H1 (cell line): ENCODE results near the gene ST8SIA4.

ENCODE experiments used
- EP300 ChIP-seq, 2 experiments: IDR thresholded peaks; 1 replicate in 1 of 2; 2 replicates in 1 of 2; pipeline ENCODE4 v1.6.1; 2011 to 2012; ENCODE audit warnings: low read depth in 2 of 2, low read length in 2 of 2, mild to moderate bottlenecking in 2 of 2, borderline replicate concordance in 1 of 2, inconsistent platforms in 1 of 2, moderate library complexity in 1 of 2
- EZH2 ChIP-seq: fragments of 200-600 bp; sonication (generic); IDR thresholded peaks from 2 replicates; pipeline ENCODE4 v1.7.1; 2012; ENCODE audit warnings: low read depth, mild to moderate bottlenecking, moderate library complexity, low read length, inconsistent platforms; ENCODE audit not compliant: severe bottlenecking
- POLR2A ChIP-seq, 2 experiments: IDR thresholded peaks; 1 replicate in 1 of 2; 2 replicates in 1 of 2; pipeline ENCODE4 v1.6.1; 2011; ENCODE audit warnings: low read depth in 2 of 2, low read length in 2 of 2, mild to moderate bottlenecking in 2 of 2; ENCODE audit errors: control extremely low read depth in 1 of 2
- POLR2AphosphoS5 ChIP-seq: IDR thresholded peaks from 2 replicates; pipeline ENCODE4 v1.6.1; 2011; ENCODE audit warnings: low read depth, low read length
- RAD21 ChIP-seq, 2 experiments: IDR thresholded peaks in 1 of 2; conservative IDR thresholded peaks in 1 of 2; 2 replicates each; pipeline ENCODE4 v1.6.1; 2011; ENCODE audit warnings: low read depth in 2 of 2, low read length in 2 of 2, improper control_type of control experiment in 1 of 2, inconsistent platforms in 1 of 2, mild to moderate bottlenecking in 1 of 2, moderate library complexity in 1 of 2
- SUZ12 ChIP-seq: fragments of 200-600 bp; sonication (generic); IDR thresholded peaks from 2 replicates; pipeline ENCODE4 v1.6.1; 2012; ENCODE audit warnings: mild to moderate bottlenecking, inconsistent platforms, low read length, moderate library complexity, mixed read lengths
- TF ChIP-seq, protein P1 (sequence below), 3 experiments: IDR thresholded peaks; 1 replicate in 2 of 3; 2 replicates in 1 of 3; pipeline versions ENCODE4 v1.5.1 to v1.6.1; 2011; ENCODE audit warnings: low read length in 3 of 3, mild to moderate bottlenecking in 3 of 3, inconsistent platforms in 2 of 3, low read depth in 1 of 3, moderate library complexity in 1 of 3; ENCODE audit not compliant: insufficient read depth in 1 of 3; ENCODE audit errors: control extremely low read depth in 1 of 3

DNA sequence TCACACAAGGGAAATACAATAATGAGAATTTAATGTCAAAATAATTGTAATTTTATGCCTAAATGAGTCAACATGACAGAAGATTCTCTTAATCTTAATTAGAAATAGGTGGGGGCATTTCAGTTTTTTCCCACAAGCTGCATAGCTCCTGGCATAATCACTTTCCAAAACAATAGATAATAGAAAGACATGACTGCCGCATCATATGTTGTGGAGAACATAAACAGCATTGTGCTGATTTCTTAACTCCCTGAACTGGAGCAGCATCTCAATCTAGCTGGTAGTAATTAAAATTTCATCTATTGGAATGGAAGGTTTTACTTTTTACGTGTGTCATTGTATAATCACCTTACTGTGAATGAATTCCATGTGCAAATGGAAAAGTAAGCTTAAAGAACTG, 112.1 kb downstream of the ST8SIA4 start:
- no peak for TF ChIP-seq POLR2A (IDR thresholded peaks at IDR 0.05; ENCODE audit: control extremely low read depth in 1 of 2, low read depth in 2 of 2, low read length in 2 of 2)
- no peak for TF ChIP-seq EP300 (IDR thresholded peaks at IDR 0.05; ENCODE audit: borderline replicate concordance in 1 of 2, low read depth in 2 of 2, low read length in 2 of 2)
- no peak for TF ChIP-seq RAD21 (IDR thresholded peaks at IDR 0.05 in 1 of 2, conservative IDR thresholded peaks at IDR 0.05 in 1 of 2; ENCODE audit: low read depth in 2 of 2, low read length in 2 of 2)
- TF ChIP-seq, protein P1, sequence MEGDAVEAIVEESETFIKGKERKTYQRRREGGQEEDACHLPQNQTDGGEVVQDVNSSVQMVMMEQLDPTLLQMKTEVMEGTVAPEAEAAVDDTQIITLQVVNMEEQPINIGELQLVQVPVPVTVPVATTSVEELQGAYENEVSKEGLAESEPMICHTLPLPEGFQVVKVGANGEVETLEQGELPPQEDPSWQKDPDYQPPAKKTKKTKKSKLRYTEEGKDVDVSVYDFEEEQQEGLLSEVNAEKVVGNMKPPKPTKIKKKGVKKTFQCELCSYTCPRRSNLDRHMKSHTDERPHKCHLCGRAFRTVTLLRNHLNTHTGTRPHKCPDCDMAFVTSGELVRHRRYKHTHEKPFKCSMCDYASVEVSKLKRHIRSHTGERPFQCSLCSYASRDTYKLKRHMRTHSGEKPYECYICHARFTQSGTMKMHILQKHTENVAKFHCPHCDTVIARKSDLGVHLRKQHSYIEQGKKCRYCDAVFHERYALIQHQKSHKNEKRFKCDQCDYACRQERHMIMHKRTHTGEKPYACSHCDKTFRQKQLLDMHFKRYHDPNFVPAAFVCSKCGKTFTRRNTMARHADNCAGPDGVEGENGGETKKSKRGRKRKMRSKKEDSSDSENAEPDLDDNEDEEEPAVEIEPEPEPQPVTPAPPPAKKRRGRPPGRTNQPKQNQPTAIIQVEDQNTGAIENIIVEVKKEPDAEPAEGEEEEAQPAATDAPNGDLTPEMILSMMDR (IDR thresholded peaks at IDR 0.05; ENCODE audit: control extremely low read depth in 1 of 3, insufficient read depth in 1 of 3, low read depth in 1 of 3, low read length in 3 of 3), result no peak
- TF ChIP-seq SUZ12, result no peak
- no peak for TF ChIP-seq POLR2AphosphoS5
- no peak for TF ChIP-seq EZH2
